CD8-positive, alpha-beta memory T cell (primary cell): ENCODE data around the gene ZSCAN22. TPM values are rescaled to one million over a fixed set of nuclear protein-coding genes. Genes with fewer than 3 reads are reported as not detected.
"Not testable (repeated sequence)": the region's sequence is repeated elsewhere in the genome, so short reads cannot be mapped to it uniquely, and the experiment has no call there.

Experiments used
- CTCF ChIA-PET: fragments of 350-600 bp; sonication (Branson Sonifier 250); formaldehyde crosslinking; loops from one replicate; lab custom pipeline; 2021; ENCODE audit warnings: antibody characterized with exemption; lab: Charles Lee
- POLR2A ChIA-PET: fragments of 350-600 bp; sonication (Branson Sonifier 250); formaldehyde crosslinking; loops from one replicate; lab custom pipeline; 2021; ENCODE audit warnings: antibody characterized with exemption; lab: Charles Lee
- DNase-seq, 5 donors: peaks; one replicate each; pipeline versions ENCODE4 v3.0.0 to v3.0.0-alpha.2; 2020 to 2022; ENCODE audit warnings: mixed read lengths in 1 of 5
- H3K27ac ChIP-seq: one replicate; pipeline ENCODE4 v1.7.0; 2013; ENCODE audit warnings: low read depth, mild to moderate bottlenecking, low read length, moderate library complexity
- H3K27me3 ChIP-seq: 2 replicates; pipeline ENCODE4 v1.7.0; 2013; ENCODE audit warnings: low read length, mild to moderate bottlenecking; ENCODE audit not compliant: insufficient read depth, poor library complexity, severe bottlenecking
- H3K36me3 ChIP-seq: 2 replicates; pipeline ENCODE4 v1.7.0; 2013; ENCODE audit warnings: mild to moderate bottlenecking, low read length, moderate library complexity; ENCODE audit not compliant: insufficient read depth
- H3K4me1 ChIP-seq: 2 replicates; pipeline ENCODE4 v1.7.0; 2013; ENCODE audit warnings: mild to moderate bottlenecking, low read length, moderate library complexity; ENCODE audit not compliant: insufficient read depth
- H3K4me3 ChIP-seq: 2 replicates; pipeline ENCODE4 v1.7.0; 2013; ENCODE audit warnings: mild to moderate bottlenecking, low read length
- H3K9me3 ChIP-seq: 2 replicates; pipeline ENCODE4 v1.7.0; 2013; ENCODE audit warnings: mild to moderate bottlenecking, low read length
- H3K27ac Mint-ChIP-seq, 8 donors: one replicate each; pipeline ENCODE4 v1.8.0; 2020 to 2021; ENCODE audit warnings: mixed read lengths in 8 of 8, mild to moderate bottlenecking in 6 of 8, inconsistent platforms in 3 of 8, moderate library complexity in 3 of 8
- H3K27me3 Mint-ChIP-seq, 2 donors: one replicate each; pipeline ENCODE4 v1.8.0; 2020 to 2021; ENCODE audit warnings: mixed read lengths in 2 of 2, mild to moderate bottlenecking in 1 of 2, moderate library complexity in 1 of 2
- H3K36me3 Mint-ChIP-seq, 3 donors: one replicate each; pipeline ENCODE4 v1.8.0; 2020 to 2021; ENCODE audit warnings: mixed read lengths in 3 of 3, inconsistent platforms in 1 of 3, mild to moderate bottlenecking in 1 of 3
- H3K4me1 Mint-ChIP-seq, 3 donors: one replicate each; pipeline ENCODE4 v1.8.0; 2020 to 2021; ENCODE audit warnings: mixed read lengths in 3 of 3, inconsistent platforms in 1 of 3, mild to moderate bottlenecking in 1 of 3
- H3K4me3 Mint-ChIP-seq, 7 donors: one replicate each; pipeline ENCODE4 v1.8.0; 2020 to 2021; ENCODE audit warnings: mixed read lengths in 7 of 7, mild to moderate bottlenecking in 6 of 7, moderate library complexity in 4 of 7, inconsistent platforms in 2 of 7
- H3K9me3 Mint-ChIP-seq, 5 donors: one replicate each; pipeline ENCODE4 v1.8.0; 2020 to 2022; ENCODE audit warnings: mixed read lengths in 5 of 5, mild to moderate bottlenecking in 3 of 5, moderate library complexity in 2 of 5, inconsistent platforms in 1 of 5
- polyA plus RNA-seq: library from polyadenylated mRNA; unstranded; fragments of 300-500 nt; fragmentation: Illumina TruSeq; gene quantifications from one replicate; pipeline ENCODE4 v1.2.3, GENCODE V29; 2021
- total RNA-seq, 2 experiments: library from RNA; stranded (reverse); gene quantifications; one replicate each; pipeline ENCODE4 v1.2.3, GENCODE V29; 2021

The ZSCAN22 gene
- total and polyA plus RNA-seq, 3 experiments from 2014 or later = 2.7 to 5.7 (median 5.3) TPM

DNA sequence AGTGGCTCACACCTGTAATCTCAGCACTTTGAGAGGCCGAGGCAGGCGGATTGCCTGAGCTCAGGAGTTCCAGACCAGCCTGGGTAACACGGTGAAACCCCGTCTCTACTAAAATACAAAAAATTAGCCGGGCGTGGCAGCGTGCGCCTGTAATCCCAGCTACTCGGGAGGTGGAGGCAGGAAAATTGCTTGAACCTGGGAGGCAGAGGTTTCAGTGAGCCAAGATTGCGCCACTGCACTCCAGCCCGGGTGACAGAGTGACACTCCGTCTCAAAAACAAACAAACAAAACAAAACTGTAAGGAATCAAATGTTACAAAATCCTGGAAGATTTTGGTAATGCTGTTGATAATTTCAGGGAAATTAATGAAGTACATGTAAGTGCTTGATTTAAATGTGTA lies 21.3 kb downstream of the ZSCAN22 start:
- ChIA-PET CTCF (interaction anchor here (1.7 to 2.0 kb wide), 2 partner anchors 14 to 41 kb away, joined by 4 to 13 read pairs; partner anchors contain the start of gene ZNF497), POLR2A (interaction anchor here (1.2 to 2.3 kb wide), 7 partner anchors 8 to 165 kb away, joined by 3 to 16 read pairs (median 5); partner anchors contain the start of genes ZNF274 and ZNF497)
- Histone ChIP-seq H3K4me1 (peaks cover 19% of the 10 kb centered on the region), H3K4me3 (peak overlapping the region; percentile 72), H3K27ac (peak overlapping the region; percentile 43)
- not testable (repeated sequence) for H3K9me3 ChIP-seq, H3K9me3 Mint-ChIP-seq, H3K27me3 Mint-ChIP-seq, H3K27me3 ChIP-seq, H3K36me3 ChIP-seq, DNase-seq
- Mint-ChIP-seq H3K27ac (peak overlapping the region in 7 of 8 donors; percentile 86 to 96 (median 90)), H3K36me3 (peaks cover 0 to 16% (median 5%) of the 10 kb centered on the region in 3 donors), H3K4me3 (peak overlapping the region; percentile 91 to 97 (median 93)), H3K4me1 (peaks cover 27 to 40% (median 32%) of the 10 kb centered on the region in 3 donors)

GRCh38 chr19:58349590-58349989 lies 22.8 kb downstream of the ZSCAN22 start:
- Histone ChIP-seq H3K4me1 (peaks cover 19% of the 10 kb centered on the region), H3K27ac (no peak overlapping the region), H3K9me3 (no peaks in the 10 kb centered on the region), H3K4me3 (no peak overlapping the region), H3K36me3 (no peaks in the 10 kb centered on the region), H3K27me3 (no peaks in the 10 kb centered on the region)
- no peak for DNase-seq
- CTCF ChIA-PET = no interaction called here
- POLR2A ChIA-PET = interaction anchor here (1.8 kb wide), 1 partner anchor 13 kb away, joined by 5 read pairs; the partner anchor contains the start of gene ZNF497
- H3K4me1 Mint-ChIP-seq = peaks cover 27 to 40% (median 32%) of the 10 kb centered on the region in 3 donors
- H3K27ac Mint-ChIP-seq = peak overlapping the region in 1 of 8 donors; percentile 73
- H3K4me3 Mint-ChIP-seq = peak overlapping the region in 3 of 7 donors; percentile 54 to 78 (median 54)
- H3K36me3 Mint-ChIP-seq = peaks cover 0 to 15% (median 5%) of the 10 kb centered on the region in 3 donors
- H3K9me3 Mint-ChIP-seq = peaks cover 0 to 2% (median 0%) of the 10 kb centered on the region in 5 donors
- H3K27me3 Mint-ChIP-seq = peaks cover 0 to 2% of the 10 kb centered on the region in 2 donors

DNA sequence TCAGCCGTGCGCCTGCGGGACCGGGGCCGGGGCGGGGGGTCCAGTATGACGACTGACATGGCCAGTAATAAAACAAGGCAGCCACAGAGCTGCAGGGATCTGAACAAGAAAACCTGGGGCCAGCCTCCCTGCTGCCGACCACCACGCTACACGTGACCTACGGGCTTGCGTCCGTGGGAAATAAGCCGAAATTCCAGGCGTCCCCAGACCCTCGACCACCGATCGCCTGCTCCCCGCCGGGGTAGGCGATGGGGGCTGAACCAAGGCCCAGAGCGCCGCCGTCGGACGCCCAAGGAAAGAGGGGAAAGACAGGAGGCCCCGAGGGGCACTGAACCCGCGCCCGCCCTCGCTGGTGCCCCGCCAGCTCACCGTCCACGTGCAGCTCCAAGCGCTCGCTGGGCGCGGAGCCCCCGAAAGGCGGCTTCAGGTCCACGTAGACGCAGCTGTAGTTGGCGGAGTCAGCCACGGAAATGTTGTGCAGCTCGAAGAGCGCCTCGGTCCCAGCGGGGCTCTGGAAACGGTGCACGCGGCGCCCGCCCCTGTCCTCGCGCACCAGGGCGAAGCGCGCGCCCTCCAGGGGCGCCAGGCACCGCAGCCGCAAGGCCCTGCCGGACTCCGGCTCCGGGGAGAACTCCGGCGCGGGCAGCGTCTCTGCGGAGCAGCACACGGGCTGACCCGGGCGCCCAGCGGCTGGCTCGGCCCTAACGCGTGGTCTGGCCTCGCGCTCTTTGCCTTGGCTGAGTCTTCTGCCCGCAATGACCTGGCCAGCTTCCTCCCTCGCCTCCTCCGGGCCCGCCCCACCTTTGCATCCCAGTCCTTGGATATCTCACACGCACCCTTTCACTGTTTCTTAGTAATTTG lies 23.4 kb downstream of the ZSCAN22 start:
- no peak for DNase-seq
- H3K36me3 Mint-ChIP-seq = peaks cover 0 to 15% (median 5%) of the 10 kb centered on the region in 3 donors
- peaks cover 0 to 2% of the 10 kb centered on the region in 2 donors for H3K27me3 Mint-ChIP-seq
- peaks cover 28 to 44% (median 32%) of the 10 kb centered on the region in 3 donors for H3K4me1 Mint-ChIP-seq
- peak overlapping the region in 3 of 7 donors; percentile 27 to 54 (median 32) for H3K4me3 Mint-ChIP-seq
- Histone ChIP-seq H3K9me3 (no peaks in the 10 kb centered on the region), H3K27me3 (no peaks in the 10 kb centered on the region), H3K27ac (no peak overlapping the region), H3K36me3 (no peaks in the 10 kb centered on the region), H3K4me3 (no peak overlapping the region), H3K4me1 (peaks cover 19% of the 10 kb centered on the region)
- H3K27ac Mint-ChIP-seq = no peak overlapping the region
- H3K9me3 Mint-ChIP-seq = peaks cover 0 to 2% (median 0%) of the 10 kb centered on the region in 5 donors
- POLR2A ChIA-PET = no interaction called here
- CTCF ChIA-PET = no interaction called here

DNA sequence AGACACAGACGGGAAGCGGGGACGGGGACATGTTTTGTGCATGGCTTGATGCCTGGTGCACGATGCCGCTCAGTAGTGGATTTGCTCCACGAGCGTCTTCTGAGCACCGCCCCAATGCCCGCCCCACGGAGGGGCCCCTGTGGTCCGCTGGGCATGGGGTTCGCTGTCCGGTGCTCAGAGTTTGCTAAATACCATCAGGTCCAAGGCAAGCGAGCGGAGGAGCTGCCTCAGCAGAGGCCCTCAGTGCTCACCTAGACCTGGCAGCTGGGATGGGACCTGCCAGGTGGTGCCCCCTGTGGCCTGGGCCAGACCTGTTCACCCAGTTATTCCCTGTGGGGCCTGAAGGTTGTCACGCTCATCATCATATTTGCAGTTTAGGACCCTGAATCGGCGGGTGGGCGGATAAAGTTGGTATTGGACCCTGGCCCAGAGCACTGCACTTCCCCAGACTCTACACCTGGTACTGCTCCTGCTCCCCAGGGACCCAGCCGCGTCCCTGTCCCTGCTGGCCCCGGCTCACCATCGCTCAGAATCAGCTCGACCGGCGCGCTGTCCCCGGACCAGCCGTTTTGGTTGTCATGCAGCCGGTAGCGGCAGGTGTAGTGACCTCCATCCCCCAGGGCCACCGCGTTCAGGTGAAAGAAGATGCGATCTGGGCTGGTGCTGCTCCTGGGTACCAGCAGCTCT lies 24.2 kb downstream of the ZSCAN22 start:
- Histone ChIP-seq H3K27me3 (no peaks in the 10 kb centered on the region), H3K4me1 (peaks cover 19% of the 10 kb centered on the region), H3K9me3 (no peaks in the 10 kb centered on the region), H3K36me3 (no peaks in the 10 kb centered on the region), H3K4me3 (no peak overlapping the region), H3K27ac (no peak overlapping the region)
- DNase-seq = no peak
- Mint-ChIP-seq H3K27ac (no peak overlapping the region), H3K9me3 (peaks cover 0 to 2% (median 0%) of the 10 kb centered on the region in 5 donors), H3K4me1 (peaks cover 24 to 45% (median 26%) of the 10 kb centered on the region in 3 donors), H3K27me3 (peaks cover 0 to 2% of the 10 kb centered on the region in 2 donors), H3K36me3 (peaks cover 0 to 15% (median 5%) of the 10 kb centered on the region in 3 donors), H3K4me3 (peak overlapping the region in 2 of 7 donors; percentile 27 to 48)
- ChIA-PET POLR2A (interaction anchor here (0.6 kb wide), 1 partner anchor 627 kb away, joined by 3 read pairs; no protein-coding TSS in a partner anchor), CTCF (no interaction called here)

GRCh38 chr19:58351558-58351878 lies 24.7 kb downstream of the ZSCAN22 start:
- Mint-ChIP-seq H3K27me3 (peaks cover 0 to 2% of the 10 kb centered on the region in 2 donors), H3K36me3 (peaks cover 0 to 15% (median 5%) of the 10 kb centered on the region in 3 donors), H3K27ac (no peak overlapping the region), H3K4me1 (peaks cover 22 to 46% (median 29%) of the 10 kb centered on the region in 3 donors), H3K4me3 (peak overlapping the region in 1 of 7 donors; percentile 48), H3K9me3 (peaks cover 0 to 2% (median 0%) of the 10 kb centered on the region in 5 donors)
- no peak for DNase-seq
- H3K27ac ChIP-seq = no peak overlapping the region
- no peaks in the 10 kb centered on the region for H3K27me3 ChIP-seq
- ChIA-PET CTCF (no interaction called here), POLR2A (interaction anchor here (0.6 kb wide), 1 partner anchor 627 kb away, joined by 3 read pairs; no protein-coding TSS in a partner anchor)
- no peaks in the 10 kb centered on the region for H3K36me3 ChIP-seq
- no peak overlapping the region for H3K4me3 ChIP-seq
- H3K4me1 ChIP-seq = peaks cover 19% of the 10 kb centered on the region
- H3K9me3 ChIP-seq = no peaks in the 10 kb centered on the region

GRCh38 chr19:58351990-58352755 lies 25.4 kb downstream of the ZSCAN22 start:
- H3K27me3 Mint-ChIP-seq = peaks cover 0 to 2% of the 10 kb centered on the region in 2 donors
- H3K4me1 Mint-ChIP-seq = peaks cover 19 to 48% (median 26%) of the 10 kb centered on the region in 3 donors
- peak overlapping the region in 2 of 8 donors; percentile 4 to 12 for H3K27ac Mint-ChIP-seq

More at GRCh38 chr19:58351990-58352755, 25.4 kb downstream of the ZSCAN22 start:
- H3K4me3 Mint-ChIP-seq = peak overlapping the region in 1 of 7 donors; percentile 9
- no peaks in the 10 kb centered on the region for H3K27me3 ChIP-seq
- H3K36me3 ChIP-seq = no peaks in the 10 kb centered on the region
- no peak overlapping the region for H3K4me3 ChIP-seq
- no peak for DNase-seq
- peaks cover 0 to 2% (median 0%) of the 10 kb centered on the region in 5 donors for H3K9me3 Mint-ChIP-seq
- H3K4me1 ChIP-seq = peaks cover 17% of the 10 kb centered on the region
- H3K36me3 Mint-ChIP-seq = peaks cover 0 to 15% (median 5%) of the 10 kb centered on the region in 3 donors
- no peaks in the 10 kb centered on the region for H3K9me3 ChIP-seq
- POLR2A ChIA-PET = no interaction called here
- CTCF ChIA-PET = no interaction called here
- H3K27ac ChIP-seq = no peak overlapping the region
